Measurements from ENCODE around the gene SERPINA5.

Gene SERPINA5

DNA sequence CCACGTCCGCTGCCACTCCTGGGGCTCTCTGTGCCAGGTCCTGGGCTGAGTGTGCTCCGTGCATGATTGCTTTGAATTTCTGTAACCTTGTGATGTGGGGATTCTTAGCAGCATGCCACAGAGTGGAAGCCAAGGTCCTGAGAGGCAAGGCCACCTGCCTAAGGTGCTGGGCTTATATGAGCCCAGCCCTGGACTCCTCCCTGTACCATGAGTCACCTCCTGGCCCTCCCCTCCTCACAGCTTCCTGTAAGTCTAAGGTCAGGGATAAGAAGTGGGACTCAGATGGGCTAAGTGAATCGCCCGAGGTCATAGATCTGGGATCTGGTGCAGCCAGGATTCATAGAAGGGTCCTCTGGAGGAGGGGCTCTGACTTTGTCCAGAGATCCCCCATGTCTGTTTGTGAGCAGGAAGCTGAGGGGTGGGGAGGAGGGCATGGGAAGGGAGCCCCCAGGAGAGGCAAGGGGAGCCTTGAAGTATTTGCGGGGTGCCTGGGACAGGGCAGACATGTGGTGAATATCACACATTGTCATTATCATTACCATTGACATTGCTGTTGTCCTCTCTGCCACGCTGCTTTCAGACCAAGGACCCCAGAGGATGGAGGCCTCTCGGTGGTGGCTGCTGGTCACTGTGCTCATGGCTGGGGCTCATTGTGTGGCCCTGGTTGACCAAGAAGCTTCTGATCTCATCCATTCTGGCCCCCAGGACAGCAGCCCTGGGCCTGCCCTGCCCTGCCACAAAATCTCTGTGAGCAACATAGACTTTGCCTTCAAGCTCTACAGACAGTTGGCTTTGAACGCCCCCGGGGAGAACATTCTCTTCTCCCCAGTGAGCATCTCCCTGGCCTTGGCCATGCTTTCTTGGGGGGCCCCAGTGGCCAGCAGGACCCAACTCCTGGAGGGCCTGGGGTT is 59.8 kb downstream of the SERPINA5 start:
- H3K4me3 ChIP-seq (ENCODE audit: low read depth, low read length), result no peak overlapping the region
- TF ChIP-seq, protein P1, sequence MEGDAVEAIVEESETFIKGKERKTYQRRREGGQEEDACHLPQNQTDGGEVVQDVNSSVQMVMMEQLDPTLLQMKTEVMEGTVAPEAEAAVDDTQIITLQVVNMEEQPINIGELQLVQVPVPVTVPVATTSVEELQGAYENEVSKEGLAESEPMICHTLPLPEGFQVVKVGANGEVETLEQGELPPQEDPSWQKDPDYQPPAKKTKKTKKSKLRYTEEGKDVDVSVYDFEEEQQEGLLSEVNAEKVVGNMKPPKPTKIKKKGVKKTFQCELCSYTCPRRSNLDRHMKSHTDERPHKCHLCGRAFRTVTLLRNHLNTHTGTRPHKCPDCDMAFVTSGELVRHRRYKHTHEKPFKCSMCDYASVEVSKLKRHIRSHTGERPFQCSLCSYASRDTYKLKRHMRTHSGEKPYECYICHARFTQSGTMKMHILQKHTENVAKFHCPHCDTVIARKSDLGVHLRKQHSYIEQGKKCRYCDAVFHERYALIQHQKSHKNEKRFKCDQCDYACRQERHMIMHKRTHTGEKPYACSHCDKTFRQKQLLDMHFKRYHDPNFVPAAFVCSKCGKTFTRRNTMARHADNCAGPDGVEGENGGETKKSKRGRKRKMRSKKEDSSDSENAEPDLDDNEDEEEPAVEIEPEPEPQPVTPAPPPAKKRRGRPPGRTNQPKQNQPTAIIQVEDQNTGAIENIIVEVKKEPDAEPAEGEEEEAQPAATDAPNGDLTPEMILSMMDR (IDR thresholded peaks at IDR 0.05; ENCODE audit: low read depth, low read length, missing control alignments), result no peak
- DNase-seq (ENCODE audit: low read depth), result no peak
- in situ Hi-C loops (cut with HindIII; ENCODE audit: low sequenced_read_pairs), result no loop called here

DNA sequence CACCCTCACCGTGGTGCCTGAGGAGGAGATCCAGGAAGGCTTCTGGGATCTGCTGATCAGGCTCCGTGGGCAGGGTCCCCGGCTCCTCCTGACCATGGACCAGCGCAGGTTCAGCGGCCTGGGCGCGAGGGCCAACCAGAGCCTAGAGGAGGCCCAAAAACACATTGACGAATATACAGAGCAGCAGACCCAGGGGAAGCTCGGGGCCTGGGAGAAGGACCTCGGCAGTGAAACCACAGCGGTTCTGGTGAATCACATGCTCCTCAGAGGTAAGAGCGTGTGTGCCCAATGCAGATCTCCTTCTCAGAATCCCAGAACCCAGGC is 60.4 kb downstream of the SERPINA5 start:
- in situ Hi-C loops (cut with HindIII; ENCODE audit: low sequenced_read_pairs), result no loop called here
- DNase-seq (ENCODE audit: low read depth), result no peak
- TF ChIP-seq, protein P1 (IDR thresholded peaks at IDR 0.05; ENCODE audit: low read depth, low read length, missing control alignments), result no peak
- H3K4me3 ChIP-seq (ENCODE audit: low read depth, low read length), result no peak overlapping the region

Data from astrocyte of the cerebellum (primary cell).